A172 (cell line): ENCODE measurements around the gene ACSL4. TPM values are rescaled to one million over a fixed set of nuclear protein-coding genes. Genes with fewer than 3 reads are reported as not detected.
"Not testable (repeated sequence)": the region's sequence is repeated elsewhere in the genome, so short reads cannot be mapped to it uniquely, and the experiment has no call there.

Experiments
- DNase-seq: peaks from one replicate; pipeline ENCODE4 v3.0.0-alpha.2; 2015; ENCODE audit warnings: low spot score
- total RNA-seq: library from RNA; depleted of rRNA; stranded (reverse); fragments of >200 nt; shearing (Covaris generic); gene quantifications from 2 replicates; pipeline ENCODE4 v1.2.3, GENCODE V29; 2014

Gene ACSL4
- total RNA-seq, 1 experiment from 2014 or later: 46.3 TPM

GRCh38 chrX:109672239-109672638, 60.8 kb downstream of the ACSL4 start:
- DNase-seq: no peak

- not testable (repeated sequence) for DNase-seq
Measured at GRCh38 chrX:109671170-109671569, 61.9 kb downstream of the ACSL4 start.

DNA sequence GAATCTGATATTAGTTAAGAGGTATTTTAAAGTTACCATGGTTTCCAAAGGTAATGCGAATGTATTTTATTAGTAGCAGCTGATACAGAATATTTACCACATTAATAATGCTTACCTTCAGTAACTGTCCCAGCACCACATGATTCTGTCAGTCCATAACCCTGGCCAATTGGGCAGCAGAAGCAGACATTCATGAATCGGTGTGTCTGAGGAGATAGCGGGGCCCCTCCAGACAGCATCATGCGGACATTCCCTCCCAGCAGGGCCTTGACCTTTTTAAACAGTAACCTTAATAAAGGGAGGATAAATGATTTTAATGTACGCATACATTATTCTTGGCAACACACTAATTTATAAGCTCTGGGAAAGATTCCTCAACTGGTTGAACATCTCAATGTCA, 65.1 kb downstream of the ACSL4 start:
- no peak for DNase-seq

- DNase-seq: no peak
Measured at GRCh38 chrX:109660435-109661143, 72.5 kb downstream of the ACSL4 start.

GRCh38 chrX:109658391-109658790, 74.7 kb downstream of the ACSL4 start:
- DNase-seq: no peak

GRCh38 chrX:109657364-109657763, 75.7 kb downstream of the ACSL4 start:
- DNase-seq: not testable (repeated sequence)

DNA sequence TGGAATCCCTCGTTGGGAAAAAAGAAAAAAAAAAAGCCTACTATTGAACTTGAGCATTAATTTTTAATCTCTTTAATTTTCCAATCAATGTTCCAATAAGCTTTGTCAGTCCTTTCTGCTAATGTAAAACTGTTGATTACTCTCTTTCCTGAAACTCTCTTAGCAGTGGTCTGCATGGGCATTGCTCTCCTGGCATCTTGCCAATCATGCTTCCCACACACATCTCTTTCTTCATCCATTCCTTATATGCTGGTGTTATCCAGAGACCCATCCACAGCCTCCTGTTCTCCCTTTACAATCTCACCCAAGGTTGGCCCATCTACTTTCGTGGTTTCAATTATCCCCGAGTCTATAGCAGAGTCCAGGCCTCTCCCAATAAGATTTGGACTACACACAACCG, 76.3 kb downstream of the ACSL4 start:
- no peak for DNase-seq

DNA sequence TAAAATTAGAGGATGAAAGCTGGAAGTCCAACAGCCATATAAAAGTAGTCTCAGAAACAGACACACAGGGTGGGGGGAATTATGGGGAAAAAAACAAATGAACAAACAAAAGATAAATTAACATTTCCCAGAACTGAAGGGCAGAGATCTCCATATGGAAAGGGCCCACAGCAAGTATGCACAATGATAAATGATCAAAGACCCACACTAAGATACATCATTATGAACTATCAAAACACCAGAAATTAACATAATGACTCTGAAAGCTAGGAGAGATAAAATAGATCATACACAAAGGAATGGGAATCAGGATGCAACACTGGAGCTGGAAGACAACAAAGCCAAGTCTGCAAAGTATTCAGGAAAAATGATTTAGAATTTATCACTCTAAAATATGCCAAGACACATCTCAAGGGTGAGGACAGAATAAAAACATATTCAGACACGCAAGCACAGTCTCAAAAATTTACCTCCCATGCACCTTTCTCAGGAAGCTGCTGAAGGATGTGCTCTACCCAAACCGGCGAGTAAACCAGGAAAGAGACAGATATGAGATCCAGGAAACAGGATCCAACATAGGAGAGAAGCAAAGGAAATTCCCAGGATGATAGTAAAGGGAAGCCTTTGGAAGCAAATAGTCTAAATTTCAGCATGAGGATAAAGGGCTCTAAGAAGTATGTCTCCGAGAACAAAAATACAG, 77.4 kb downstream of the ACSL4 start:
- no peak for DNase-seq

DNA sequence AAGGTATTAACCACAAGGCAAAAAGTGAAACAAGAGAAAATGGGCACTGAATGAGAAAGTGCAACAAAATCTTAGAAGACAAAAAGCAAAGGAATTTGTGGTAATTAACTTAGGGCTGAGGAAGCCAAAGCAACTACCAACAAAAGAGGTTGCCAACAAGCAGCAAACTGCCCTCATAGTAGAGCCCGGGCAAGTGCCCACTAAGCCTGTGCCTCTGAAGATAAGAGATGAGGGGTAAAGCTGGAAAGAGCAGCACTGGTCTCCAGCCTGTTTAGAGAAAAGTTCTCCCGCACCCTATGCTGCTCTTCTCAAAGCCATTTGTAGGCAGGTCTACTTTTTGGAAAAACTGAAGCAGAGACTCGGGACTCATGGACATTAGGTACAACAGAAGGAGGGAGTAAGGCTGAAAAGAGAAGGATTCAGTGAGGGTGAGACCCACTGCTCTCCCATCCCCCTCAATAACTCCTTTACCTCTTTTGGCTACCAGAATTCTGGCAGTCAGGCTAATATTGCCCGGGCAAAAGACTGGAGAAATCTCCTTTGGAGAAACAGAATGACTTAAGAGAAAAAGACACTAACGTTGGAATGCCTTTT, 78.4 kb downstream of the ACSL4 start:
- DNase-seq: no peak

DNA sequence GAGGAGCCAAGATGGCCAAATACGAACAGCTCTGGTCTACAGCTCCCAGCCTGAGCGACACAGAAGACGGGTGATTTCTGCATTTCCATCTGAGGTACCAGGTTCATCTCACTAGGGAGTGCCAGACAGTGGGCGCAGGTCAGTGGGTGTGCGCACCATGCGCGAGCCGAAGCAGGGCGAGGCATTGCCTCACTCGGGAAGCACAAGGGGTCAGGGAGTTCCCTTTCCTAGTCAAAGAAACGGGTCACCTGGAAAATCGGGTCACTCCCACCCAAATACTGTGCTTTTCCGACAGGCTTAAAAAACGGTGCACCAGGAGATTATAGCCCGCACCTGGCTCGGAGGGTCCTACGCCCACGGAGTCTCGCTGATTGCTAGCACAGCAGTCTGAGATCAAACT, 88.4 kb downstream of the ACSL4 start:
- DNase-seq: not testable (repeated sequence)

DNA sequence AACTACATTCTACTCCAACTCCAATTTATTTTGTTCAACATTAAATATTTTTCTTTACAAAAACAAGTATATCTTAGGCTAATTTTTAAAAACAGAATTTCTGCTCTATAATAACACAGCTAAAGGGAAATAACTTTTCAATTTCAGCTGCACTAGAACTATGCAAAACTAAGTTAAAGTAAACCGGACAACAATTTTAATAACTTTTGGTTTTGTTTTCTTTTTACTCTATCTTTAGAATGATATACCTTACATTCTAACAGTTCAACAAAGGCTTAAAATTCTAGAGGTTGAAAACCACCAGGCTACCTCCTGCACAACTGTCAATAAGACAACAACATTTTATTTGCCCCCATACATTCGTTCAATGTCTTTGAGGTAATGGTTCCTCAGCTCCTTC, 89.4 kb downstream of the ACSL4 start:
- DNase-seq: no peak

DNA sequence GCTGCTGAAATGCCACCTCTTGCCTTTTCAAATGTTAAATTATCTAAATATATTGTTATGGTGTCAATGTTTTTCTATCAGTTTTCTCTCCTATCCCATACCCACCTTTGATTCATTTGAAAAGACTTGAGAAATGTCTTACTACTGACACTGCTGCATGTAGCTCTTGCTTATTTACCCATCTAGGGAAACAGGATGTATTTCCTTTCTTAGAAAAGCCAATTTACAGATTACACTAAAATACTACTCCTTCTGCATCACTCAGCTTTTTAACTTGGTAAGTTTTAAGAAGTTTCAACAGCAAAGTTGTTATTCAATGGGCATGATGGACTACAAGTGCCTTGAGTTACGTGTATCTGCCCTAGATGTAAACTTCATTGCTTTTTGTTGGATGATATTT, 94.9 kb downstream of the ACSL4 start:
- no peak for DNase-seq

GRCh38 chrX:109637477-109637876, 95.6 kb downstream of the ACSL4 start:
- not testable (repeated sequence) for DNase-seq

DNA sequence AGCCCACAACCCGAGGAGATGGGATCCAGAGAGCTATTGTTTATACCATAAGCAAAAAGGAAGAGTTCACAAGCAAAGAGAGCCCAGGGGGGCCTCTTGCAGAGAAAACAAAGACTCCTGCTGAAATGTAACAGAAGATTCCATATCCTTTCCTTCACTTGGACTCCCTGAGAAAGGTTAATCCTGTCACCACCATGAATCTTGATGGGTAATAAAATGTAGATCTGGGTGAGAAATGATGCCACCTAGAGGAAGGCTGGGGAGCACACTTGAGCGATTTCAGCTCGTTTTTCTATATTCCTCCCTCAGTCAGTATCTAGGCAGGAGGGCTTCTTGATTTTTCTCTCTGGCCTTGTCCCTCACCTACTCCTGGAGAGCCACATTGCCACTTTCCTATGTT, 97.9 kb downstream of the ACSL4 start:
- peak; percentile 0 for DNase-seq

GRCh38 chrX:109632906-109633504, 100.1 kb downstream of the ACSL4 start:
- DNase-seq: peak; percentile 7

GRCh38 chrX:109629310-109629709, 103.7 kb downstream of the ACSL4 start:
- DNase-seq: no peak

- no peak for DNase-seq
Measured at GRCh38 chrX:109626637-109627036, 106.4 kb downstream of the ACSL4 start.

DNA sequence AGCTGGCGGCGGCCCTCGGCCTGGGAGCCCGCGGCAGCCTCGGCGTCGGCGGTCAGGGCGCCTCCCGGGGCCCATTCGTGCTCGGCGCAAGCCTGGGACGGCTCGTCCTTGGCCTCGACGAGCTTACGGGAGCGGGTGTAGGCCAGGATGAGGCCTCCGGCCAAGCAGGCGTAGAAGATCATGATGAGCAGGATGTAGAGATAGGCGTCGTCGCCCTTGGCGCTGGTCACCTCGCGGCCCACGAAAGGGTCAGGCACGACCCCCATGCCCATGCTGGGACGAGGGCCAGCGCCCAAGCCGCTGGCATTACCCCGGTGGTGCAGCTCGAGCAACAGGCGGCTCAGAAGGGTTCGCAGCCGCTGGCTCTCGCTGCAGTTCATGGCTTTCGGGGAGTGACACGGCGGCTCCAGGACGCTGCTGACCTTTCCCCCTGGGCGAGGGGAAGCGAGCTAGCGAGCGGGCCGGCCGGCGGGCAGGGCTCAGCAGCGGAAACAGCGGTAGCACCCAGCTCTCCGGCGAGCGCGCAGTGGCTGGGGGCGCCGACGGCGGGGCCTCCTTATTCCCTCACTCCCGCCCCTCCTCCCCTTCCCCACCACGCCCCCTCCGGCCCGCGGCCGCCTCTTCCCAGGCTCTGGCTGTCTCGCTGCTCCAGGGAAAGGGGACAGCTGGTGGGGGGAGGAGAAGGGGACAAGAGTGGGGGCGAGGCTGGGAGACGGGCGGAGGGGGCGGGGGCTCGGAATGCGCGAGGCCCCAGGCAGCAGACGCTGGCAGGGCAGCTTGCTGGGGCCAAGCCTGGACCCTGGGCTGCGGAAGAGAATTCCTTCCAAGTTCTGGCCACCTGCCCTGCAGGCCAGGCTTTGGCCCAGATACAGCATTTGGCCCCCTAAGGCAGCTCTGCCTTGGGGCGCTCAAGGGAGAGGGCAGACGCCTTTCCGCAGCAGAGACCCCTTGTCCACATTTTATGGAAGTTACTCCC, 108.1 kb downstream of the ACSL4 start, which contains the start of gene KCNE5:
Gene KCNE5 (minus strand): TSS at position 532 of the 976 bp plus-strand sequence. CDS start 152 bp downstream, at position 380.
- DNase-seq: no peak

DNA sequence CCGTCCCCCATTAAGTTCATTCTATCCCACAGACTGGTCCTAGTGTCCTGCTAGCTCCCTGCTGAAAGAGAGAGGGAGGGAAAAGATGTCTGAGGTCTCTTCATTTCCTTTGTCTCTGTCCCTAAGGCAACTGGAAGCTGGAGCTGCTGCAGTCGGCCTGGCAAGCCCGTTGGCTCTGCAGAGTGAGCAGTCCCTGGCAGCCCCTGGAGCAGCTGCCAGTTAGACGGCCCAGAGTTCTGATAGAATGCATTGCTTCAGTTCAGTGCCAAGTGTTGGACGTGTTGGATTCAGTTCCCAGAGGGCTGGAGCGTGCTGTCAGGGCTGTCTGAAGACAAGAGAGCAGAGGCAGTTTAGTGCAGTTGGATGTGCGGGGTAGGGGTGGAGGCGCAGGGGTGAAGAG, 109.1 kb downstream of the ACSL4 start:
- no peak for DNase-seq

- DNase-seq: no peak
Measured at GRCh38 chrX:109622270-109622669, 110.8 kb downstream of the ACSL4 start.

GRCh38 chrX:109619771-109620170, 113.3 kb downstream of the ACSL4 start:
- no peak for DNase-seq
